Transverse colon (tissue), 4 donors: ENCODE results near the gene SLC6A11. TPM values are rescaled to one million over a fixed set of nuclear protein-coding genes. Genes with fewer than 3 reads are reported as not detected.

Source experiments
- DNase-seq: peaks from one replicate; pipeline ENCODE4 v3.0.0-alpha.2; 2019
- H3K27ac ChIP-seq, 4 donors: fragments of 200-600 bp; sonication (generic); 2 replicates each; pipeline ENCODE4 v1.5.1; 2016 to 2018; ENCODE audit warnings: inconsistent platforms in 4 of 4
- H3K27me3 ChIP-seq: fragments of 200-600 bp; sonication (generic); 2 replicates; pipeline ENCODE4 v1.5.1; 2017; ENCODE audit warnings: inconsistent platforms
- H3K36me3 ChIP-seq, 4 donors: fragments of 200-600 bp; sonication (generic); 2 replicates each; pipeline ENCODE4 v1.5.1; 2017 to 2019; ENCODE audit warnings: inconsistent platforms in 4 of 4
- H3K4me1 ChIP-seq, 4 donors: fragments of 200-600 bp; sonication (generic); 2 replicates each; pipeline ENCODE4 v1.5.1; 2017 to 2020; ENCODE audit warnings: inconsistent platforms in 4 of 4
- H3K4me3 ChIP-seq, 4 donors: fragments of 200-600 bp; sonication (generic); 1 replicate in 1 of 4; 2 replicates in 3 of 4; pipeline versions ENCODE4 v1.5.1 to v1.6.1; 2017 to 2019; ENCODE audit warnings: inconsistent platforms in 4 of 4
- H3K9me3 ChIP-seq, 2 donors: fragments of 200-600 bp; sonication (generic); 2 replicates each; pipeline ENCODE4 v1.5.1; 2017 to 2019; ENCODE audit warnings: inconsistent platforms in 2 of 2
- EP300 ChIP-seq: sonication (generic); formaldehyde crosslinking; IDR thresholded peaks from one replicate; pipeline ENCODE4 v1.6.1; 2017; ENCODE audit warnings: antibody characterized with exemption, low read depth
- POLR2A ChIP-seq: fragments of 450-650 bp; IDR thresholded peaks from one replicate; pipeline ENCODE4 v1.6.1; 2016; ENCODE audit warnings: antibody characterized with exemption, mild to moderate bottlenecking, moderate library complexity
- POLR2AphosphoS5 ChIP-seq, 3 donors: sonication (generic); formaldehyde crosslinking; IDR thresholded peaks; one replicate each; pipeline ENCODE4 v1.6.1; 2016; ENCODE audit warnings: antibody characterized with exemption in 3 of 3
- WGBS, 2 donors: methylation state at CpG; one replicate each; pipeline ENCODE4 v1.1.5; 2018; ENCODE audit warnings: low coverage in 1 of 2; 5-methylcytosine and 5-hydroxymethylcytosine counted together
- in situ Hi-C, 4 donors: fragments of 200-750 bp; cut with MboI; loops; one replicate each; pipeline versions ENCODE4 v1.15.0 to v1.15.1; 2017; ENCODE audit warnings: low sequenced_read_pairs in 3 of 4, low pct_ligation_motif_present in 1 of 4, low pct_unique_long_range_greater_than_20kb in 1 of 4
- intact Hi-C: fragments of 100-400 bp; cut with DNase I; formaldehyde crosslinking; loops from one replicate; pipeline ENCODE4 v1.15.1; 2023; ENCODE audit warnings: low total_unique reads
- total RNA-seq, 4 donors: library from RNA; depleted of rRNA; stranded (reverse); fragments of >200 nt; gene quantifications; one replicate each; pipeline ENCODE4 v1.1.0, GENCODE V29; 2016
- TF ChIP-seq, protein P1 (sequence below), 5 experiments: fragments of 200-600 bp in 3 of 5; fragments of 450-650 bp in 2 of 5; sonication (generic) in 3 of 5; IDR thresholded peaks; 1 replicate in 2 of 5; 2 replicates in 3 of 5; pipeline ENCODE4 v1.5.1; 2016 to 2017; ENCODE audit warnings: antibody characterized with exemption in 5 of 5, inconsistent platforms in 3 of 5, mild to moderate bottlenecking in 2 of 5, moderate library complexity in 1 of 5

SLC6A11 gene
- total RNA-seq, 4 donors from 2014 or later = not detected

GRCh38 chr3:10783360-10784351 lies 32.4 kb upstream of the SLC6A11 start:
- intact Hi-C loops = no loop called here
- Histone ChIP-seq H3K27ac (no peak overlapping the region), H3K9me3 (no peaks in the 10 kb centered on the region), H3K4me3 (no peak overlapping the region), H3K4me1 (no peaks in the 10 kb centered on the region), H3K27me3 (peaks cover 25% of the 10 kb centered on the region), H3K36me3 (no peaks in the 10 kb centered on the region)
- 0 to 14% methylated on average over 4 to 5 of the region's 5 CpGs for WGBS, 2 donors
- in situ Hi-C loops = no loop called here
- no peak for DNase-seq
- TF ChIP-seq, protein P1, sequence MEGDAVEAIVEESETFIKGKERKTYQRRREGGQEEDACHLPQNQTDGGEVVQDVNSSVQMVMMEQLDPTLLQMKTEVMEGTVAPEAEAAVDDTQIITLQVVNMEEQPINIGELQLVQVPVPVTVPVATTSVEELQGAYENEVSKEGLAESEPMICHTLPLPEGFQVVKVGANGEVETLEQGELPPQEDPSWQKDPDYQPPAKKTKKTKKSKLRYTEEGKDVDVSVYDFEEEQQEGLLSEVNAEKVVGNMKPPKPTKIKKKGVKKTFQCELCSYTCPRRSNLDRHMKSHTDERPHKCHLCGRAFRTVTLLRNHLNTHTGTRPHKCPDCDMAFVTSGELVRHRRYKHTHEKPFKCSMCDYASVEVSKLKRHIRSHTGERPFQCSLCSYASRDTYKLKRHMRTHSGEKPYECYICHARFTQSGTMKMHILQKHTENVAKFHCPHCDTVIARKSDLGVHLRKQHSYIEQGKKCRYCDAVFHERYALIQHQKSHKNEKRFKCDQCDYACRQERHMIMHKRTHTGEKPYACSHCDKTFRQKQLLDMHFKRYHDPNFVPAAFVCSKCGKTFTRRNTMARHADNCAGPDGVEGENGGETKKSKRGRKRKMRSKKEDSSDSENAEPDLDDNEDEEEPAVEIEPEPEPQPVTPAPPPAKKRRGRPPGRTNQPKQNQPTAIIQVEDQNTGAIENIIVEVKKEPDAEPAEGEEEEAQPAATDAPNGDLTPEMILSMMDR (IDR thresholded peaks at IDR 0.05) = peak; percentile 69 to 82 (median 70)
- TF ChIP-seq EP300 (no peak), POLR2A (no peak)

DNA sequence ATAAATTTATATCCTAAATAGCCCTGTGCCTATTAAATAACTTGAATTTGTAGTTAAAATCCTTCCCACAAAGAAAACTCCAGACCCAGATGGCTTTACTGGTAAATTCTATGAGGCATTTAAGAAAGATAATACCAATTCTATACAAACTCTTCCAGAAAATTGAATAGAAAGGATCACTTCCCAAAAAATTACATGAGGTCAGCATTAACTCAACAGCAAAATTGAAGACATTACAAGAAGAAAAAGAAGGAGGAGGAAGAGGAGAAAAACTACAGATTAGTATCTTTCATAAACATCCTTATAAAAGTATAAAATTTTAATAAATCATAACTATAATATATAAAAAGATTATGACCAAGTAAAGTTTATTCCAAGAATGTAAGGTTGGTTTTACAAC lies 29.4 kb upstream of the SLC6A11 start:
- in situ Hi-C loops (no loop called here), intact Hi-C loops (no loop called here)
- no peaks in the 10 kb centered on the region for H3K36me3 ChIP-seq
- peaks cover 25% of the 10 kb centered on the region for H3K27me3 ChIP-seq
- no peak overlapping the region for H3K4me3 ChIP-seq
- TF ChIP-seq EP300 = no peak
- TF ChIP-seq, protein P1 (IDR thresholded peaks at IDR 0.05) = no peak
- no peak for TF ChIP-seq POLR2AphosphoS5 (IDR thresholded peaks at IDR 0.05)
- TF ChIP-seq POLR2A = no peak
- no peak for DNase-seq
- no peaks in the 10 kb centered on the region for H3K9me3 ChIP-seq
- no peak overlapping the region for H3K27ac ChIP-seq
- H3K4me1 ChIP-seq = no peaks in the 10 kb centered on the region

GRCh38 chr3:10788451-10788850 lies 27.6 kb upstream of the SLC6A11 start:
- TF ChIP-seq POLR2AphosphoS5 (IDR thresholded peaks at IDR 0.05) = no peak
- no peak for TF ChIP-seq EP300
- TF ChIP-seq, protein P1 (IDR thresholded peaks at IDR 0.05) = no peak
- no peak for TF ChIP-seq POLR2A
- H3K36me3 ChIP-seq = no peaks in the 10 kb centered on the region
- in situ Hi-C loops (no loop called here), intact Hi-C loops (no loop called here)
- 19% methylated on average over 1 of the region's 1 CpG; no CpG with 5 or more reads in 1 of the 2 donors for WGBS, 2 donors
- DNase-seq = no peak
- H3K9me3 ChIP-seq = no peaks in the 10 kb centered on the region
- peaks cover 25% of the 10 kb centered on the region for H3K27me3 ChIP-seq
- H3K4me3 ChIP-seq = no peak overlapping the region
- H3K27ac ChIP-seq = no peak overlapping the region
- no peaks in the 10 kb centered on the region for H3K4me1 ChIP-seq

- in situ Hi-C loops = no loop called here
- intact Hi-C loops = no loop called here
- no peaks in the 10 kb centered on the region for H3K9me3 ChIP-seq
- TF ChIP-seq POLR2A (no peak), POLR2AphosphoS5 (IDR thresholded peaks at IDR 0.05) (no peak), EP300 (no peak)
- TF ChIP-seq, protein P1 (IDR thresholded peaks at IDR 0.05) = no peak
- no peaks in the 10 kb centered on the region for H3K36me3 ChIP-seq
- H3K4me3 ChIP-seq = no peak overlapping the region
- 67 to 86% methylated on average over 1 of the region's 1 CpG for WGBS, 2 donors
- H3K4me1 ChIP-seq = no peaks in the 10 kb centered on the region
- peaks cover 25% of the 10 kb centered on the region for H3K27me3 ChIP-seq
- DNase-seq = no peak
- H3K27ac ChIP-seq = no peak overlapping the region
Measured at GRCh38 chr3:10790713-10791112, 25.3 kb upstream of the SLC6A11 start.
